GM19438 (cell line): ENCODE results near the gene SRPK1.
"Not testable (repeated sequence)": the region's sequence is repeated elsewhere in the genome, so short reads cannot be mapped to it uniquely, and the experiment has no call there.

Source experiments
- ATAC-seq: cut with Tn5 transposase; IDR thresholded peaks from one replicate; pipeline ENCODE4 v1.9.1; 2021; ENCODE audit warnings: low read depth; ENCODE audit not compliant: unreplicated experiment

The SRPK1 gene

GRCh38 chr6:35933844-35934243 is 12.9 kb upstream of the SRPK1 start:
- ATAC-seq, result no peak

GRCh38 chr6:35931873-35932272 is 11.0 kb upstream of the SRPK1 start:
- not testable (repeated sequence) for ATAC-seq

- no peak for ATAC-seq
Measured at GRCh38 chr6:35931120-35931561, 10.2 kb upstream of the SRPK1 start.

GRCh38 chr6:35929601-35930000 is 8.7 kb upstream of the SRPK1 start:
- no peak for ATAC-seq

- ATAC-seq, result no peak
Measured at GRCh38 chr6:35926509-35927215, 5.8 kb upstream of the SRPK1 start.

GRCh38 chr6:35925961-35926360 is 5.1 kb upstream of the SRPK1 start:
- ATAC-seq, result no peak

GRCh38 chr6:35924146-35924545 is 3.2 kb upstream of the SRPK1 start:
- no peak for ATAC-seq

- no peak for ATAC-seq
Measured at GRCh38 chr6:35922139-35922554, 1.2 kb upstream of the SRPK1 start.

- peak; percentile 30 for ATAC-seq
Measured at GRCh38 chr6:35919827-35920751, 809 bp downstream of the SRPK1 start.

- no peak for ATAC-seq
Measured at GRCh38 chr6:35919085-35919826, 1.6 kb downstream of the SRPK1 start.

- ATAC-seq, result not testable (repeated sequence)
Measured at GRCh38 chr6:35916893-35917292, 4.0 kb downstream of the SRPK1 start.

- no peak for ATAC-seq
Measured at GRCh38 chr6:35916056-35916455, 4.8 kb downstream of the SRPK1 start.

- ATAC-seq, result no peak
Measured at GRCh38 chr6:35914536-35914935, 6.4 kb downstream of the SRPK1 start.

GRCh38 chr6:35911871-35912653 is 8.8 kb downstream of the SRPK1 start:
- no peak for ATAC-seq

- not testable (repeated sequence) for ATAC-seq
Measured at GRCh38 chr6:35909571-35909970, 11.3 kb downstream of the SRPK1 start.

- not testable (repeated sequence) for ATAC-seq
Measured at GRCh38 chr6:35908753-35909401, 12.0 kb downstream of the SRPK1 start.

GRCh38 chr6:35907750-35908149 is 13.1 kb downstream of the SRPK1 start:
- no peak for ATAC-seq

- no peak for ATAC-seq
Measured at GRCh38 chr6:35906499-35906846, 14.4 kb downstream of the SRPK1 start.

- no peak for ATAC-seq
Measured at GRCh38 chr6:35905841-35906498, 14.9 kb downstream of the SRPK1 start.
